NT2/D1 (cell line): ENCODE data around the gene LMO2.

Experiments
- DNase-seq: peaks from one replicate; pipeline ENCODE4 v3.0.0-alpha.2; 2011; ENCODE audit warnings: low read depth, low spot score
- H3K27me3 ChIP-seq: 2 replicates; pipeline ENCODE4 v1.6.0; 2011; ENCODE audit warnings: mild to moderate bottlenecking; ENCODE audit not compliant: insufficient read length, insufficient read depth
- H3K36me3 ChIP-seq: 2 replicates; pipeline ENCODE4 v1.6.1; 2011; ENCODE audit warnings: mild to moderate bottlenecking, low read length, mixed read lengths; ENCODE audit not compliant: insufficient read depth, insufficient read length
- H3K4me1 ChIP-seq: 2 replicates; pipeline ENCODE4 v1.5.1; 2011; ENCODE audit not compliant: insufficient read depth, insufficient read length
- H3K4me3 ChIP-seq: 2 replicates; pipeline ENCODE4 v1.5.1; 2011; ENCODE audit warnings: low read depth; ENCODE audit not compliant: insufficient read length
- H3K9ac ChIP-seq: 2 replicates; pipeline ENCODE4 v1.6.0; 2011; ENCODE audit warnings: low read depth; ENCODE audit not compliant: insufficient read length
- H3K9me3 ChIP-seq: 2 replicates; pipeline ENCODE4 v1.5.1; 2011; ENCODE audit warnings: mild to moderate bottlenecking, low read length; ENCODE audit not compliant: insufficient read depth
- SUZ12 ChIP-seq: IDR thresholded peaks from 2 replicates; pipeline ENCODE4 v1.6.1; 2011; ENCODE audit not compliant: insufficient read length, insufficient read depth; ENCODE audit errors: extremely low read depth
- YY1 ChIP-seq: IDR thresholded peaks from 2 replicates; pipeline ENCODE4 v1.6.1; 2011; ENCODE audit not compliant: insufficient read length, insufficient read depth
- ZNF274 ChIP-seq: IDR thresholded peaks from 2 replicates; pipeline ENCODE4 v1.6.1; 2011; ENCODE audit warnings: mild to moderate bottlenecking, low read depth, low read length

Gene LMO2

DNA sequence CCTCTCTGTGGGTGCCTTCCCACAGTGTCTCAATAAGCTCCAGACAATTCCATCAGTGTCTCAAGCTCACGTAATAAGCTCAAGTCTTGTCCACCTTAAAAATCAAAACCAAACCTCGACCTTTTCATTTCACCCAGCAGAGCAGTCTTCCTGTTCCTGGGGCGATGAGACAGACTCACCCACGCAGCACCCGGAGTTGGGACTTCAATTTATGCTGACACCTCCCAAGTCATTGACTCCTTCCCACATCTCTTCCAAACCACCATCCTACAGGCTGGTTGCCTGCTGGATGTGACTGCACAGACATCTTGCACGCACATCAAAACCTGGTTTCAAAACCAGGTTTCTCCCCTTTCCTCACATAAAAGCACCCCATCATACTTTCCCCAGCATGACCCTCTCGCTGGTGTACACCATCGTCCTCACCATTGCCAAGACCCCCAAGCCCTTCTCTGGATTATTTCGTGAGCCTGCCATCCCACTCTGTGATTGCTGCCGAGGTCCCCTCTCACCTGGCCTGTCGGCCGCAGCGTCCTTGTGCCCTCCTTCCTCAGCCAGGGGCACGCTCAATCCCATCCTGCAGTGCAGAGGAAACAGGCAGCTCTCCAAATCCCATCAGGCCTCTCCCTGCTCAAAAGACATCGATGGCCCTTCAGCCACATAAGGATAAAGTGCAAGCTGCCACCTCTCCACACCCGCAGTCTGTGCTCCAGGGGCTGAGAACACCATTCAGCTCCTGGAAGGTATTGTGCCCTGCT lies 72.4 kb downstream of the LMO2 start:
- Histone ChIP-seq H3K4me3 (no peak overlapping the region), H3K27me3 (peaks cover 5% of the 10 kb centered on the region), H3K4me1 (no peaks in the 10 kb centered on the region), H3K9ac (no peak overlapping the region), H3K9me3 (no peaks in the 10 kb centered on the region), H3K36me3 (no peaks in the 10 kb centered on the region)
- no peak for DNase-seq
- TF ChIP-seq ZNF274, result no peak
- no peak for TF ChIP-seq YY1
- TF ChIP-seq SUZ12, result no peak
